GM18858 (cell line): ENCODE data around the gene VN1R2.
"Not testable (repeated sequence)": the region's sequence is repeated elsewhere in the genome, so short reads cannot be mapped to it uniquely, and the experiment has no call there.

ENCODE experiments used
- ATAC-seq: cut with Tn5 transposase; IDR thresholded peaks from one replicate; pipeline ENCODE4 v1.9.1; 2021; ENCODE audit not compliant: unreplicated experiment

The VN1R2 gene, protein sequence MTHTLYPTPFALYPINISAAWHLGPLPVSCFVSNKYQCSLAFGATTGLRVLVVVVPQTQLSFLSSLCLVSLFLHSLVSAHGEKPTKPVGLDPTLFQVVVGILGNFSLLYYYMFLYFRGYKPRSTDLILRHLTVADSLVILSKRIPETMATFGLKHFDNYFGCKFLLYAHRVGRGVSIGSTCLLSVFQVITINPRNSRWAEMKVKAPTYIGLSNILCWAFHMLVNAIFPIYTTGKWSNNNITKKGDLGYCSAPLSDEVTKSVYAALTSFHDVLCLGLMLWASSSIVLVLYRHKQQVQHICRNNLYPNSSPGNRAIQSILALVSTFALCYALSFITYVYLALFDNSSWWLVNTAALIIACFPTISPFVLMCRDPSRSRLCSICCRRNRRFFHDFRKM

DNA sequence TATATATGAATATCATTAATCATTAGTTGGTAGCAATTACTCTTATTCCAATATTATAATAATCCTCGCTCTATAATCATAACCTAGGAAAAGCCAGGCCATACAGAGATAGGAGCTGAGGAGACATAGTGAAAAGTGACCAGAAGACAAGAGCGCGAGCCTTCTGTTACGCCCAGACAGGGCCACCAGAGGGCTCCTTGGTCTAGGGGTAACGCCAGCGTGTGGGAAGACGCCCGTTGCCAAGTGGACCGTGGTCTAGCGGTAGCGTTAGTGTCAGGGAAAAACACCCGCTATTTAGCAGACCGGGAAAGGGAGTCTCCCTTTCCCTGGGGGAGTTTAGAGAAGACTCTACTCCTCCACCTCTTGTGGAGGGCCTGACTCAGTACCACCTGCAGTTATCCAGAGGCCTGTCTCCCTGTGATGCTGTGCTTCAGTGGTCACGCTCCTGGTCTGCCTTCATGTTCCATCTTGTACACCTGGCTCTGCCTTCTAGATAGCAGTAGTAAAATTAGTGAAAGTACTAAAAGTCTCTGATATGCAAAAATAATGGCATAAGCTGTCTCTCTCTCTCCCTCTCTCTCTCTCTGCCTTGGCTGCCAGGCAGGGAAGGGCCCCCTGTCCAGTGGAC lies at the start of gene VN1R2:
TSS of gene VN1R2 (plus strand) at position 578 of the 628 bp plus-strand sequence. CDS start 84 bp downstream, outside the sequence.
- ATAC-seq, result not testable (repeated sequence)

DNA sequence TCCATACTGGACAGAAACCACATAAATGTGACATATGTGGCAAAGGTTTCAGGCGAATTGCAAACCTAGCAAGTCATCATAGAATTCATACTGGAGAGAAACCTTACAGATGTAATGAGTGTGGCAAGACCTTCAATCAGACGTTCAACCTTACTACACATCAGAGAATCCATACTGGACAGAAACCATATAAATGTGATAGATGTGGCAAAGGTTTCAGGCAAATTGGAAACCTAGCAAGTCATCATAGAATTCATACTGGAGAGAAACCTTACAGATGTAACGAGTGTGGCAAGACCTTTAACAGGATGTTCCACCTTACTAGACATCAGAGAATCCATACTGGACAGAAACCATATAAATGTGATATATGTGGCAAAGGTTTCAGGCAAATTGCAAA lies 46.5 kb upstream of the VN1R2 start:
- ATAC-seq, result not testable (repeated sequence)

GRCh38 chr19:53212703-53213320 lies 45.3 kb upstream of the VN1R2 start:
- no peak for ATAC-seq

DNA sequence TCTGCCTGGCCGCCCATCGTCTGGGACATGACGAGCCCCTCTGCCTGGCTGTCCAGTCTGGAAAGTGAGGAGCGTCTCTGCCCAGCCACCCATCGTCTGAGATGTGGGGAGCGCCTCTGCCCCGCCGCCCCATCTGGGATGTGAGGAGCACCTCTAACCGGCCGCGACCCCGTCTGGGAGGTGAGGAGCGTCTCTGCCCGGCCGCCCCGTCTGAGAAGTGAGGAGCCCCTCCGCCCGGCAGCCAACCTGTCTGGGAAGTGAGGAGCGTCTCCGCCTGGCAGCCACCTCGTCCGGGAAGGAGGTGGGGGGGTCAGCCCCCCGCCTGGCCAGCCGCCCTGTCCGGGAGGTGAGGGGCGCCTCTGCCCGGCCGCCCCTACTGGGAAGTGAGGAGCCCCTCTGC lies 35.4 kb upstream of the VN1R2 start:
- not testable (repeated sequence) for ATAC-seq

DNA sequence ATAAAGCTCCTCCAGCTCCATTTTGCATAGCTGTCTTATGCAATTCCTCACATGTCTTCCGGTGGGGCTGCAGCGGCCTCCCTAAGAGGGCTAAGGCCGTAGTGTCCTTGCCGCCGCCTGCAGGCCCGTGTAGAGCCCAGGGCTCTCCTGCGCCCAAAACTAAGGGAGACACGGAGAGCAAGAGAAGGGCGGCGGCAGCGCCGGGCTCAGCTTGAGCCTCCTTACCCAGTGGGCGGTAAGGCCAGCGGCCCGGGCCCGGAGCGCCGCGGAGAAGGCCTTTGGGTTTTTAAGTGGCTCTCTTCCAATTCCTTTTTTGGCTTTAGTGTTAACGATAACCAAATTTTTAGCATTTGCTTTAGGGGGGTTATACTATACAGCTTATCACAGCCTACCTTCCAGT lies 33.5 kb upstream of the VN1R2 start:
- ATAC-seq, result no peak

GRCh38 chr19:53237114-53237777 lies 20.8 kb upstream of the VN1R2 start:
- no peak for ATAC-seq

DNA sequence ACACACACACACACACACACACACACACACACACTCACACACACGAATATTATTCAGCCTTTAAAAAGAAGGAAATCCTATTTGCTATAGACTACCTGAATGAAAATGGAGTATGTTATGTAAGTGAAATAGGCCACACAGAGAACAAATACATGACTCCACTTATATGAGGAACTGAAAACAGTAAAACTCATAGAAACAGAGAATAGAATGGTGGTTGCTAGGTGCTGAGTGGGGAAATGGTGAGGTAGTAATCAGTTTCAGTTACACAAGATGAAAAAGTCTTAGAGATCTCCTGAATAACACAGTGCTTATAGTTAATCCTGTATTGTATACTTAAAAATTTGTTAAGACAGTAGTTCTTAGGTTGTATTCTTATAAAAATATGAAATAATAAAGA lies 11.6 kb upstream of the VN1R2 start:
- ATAC-seq, result no peak

DNA sequence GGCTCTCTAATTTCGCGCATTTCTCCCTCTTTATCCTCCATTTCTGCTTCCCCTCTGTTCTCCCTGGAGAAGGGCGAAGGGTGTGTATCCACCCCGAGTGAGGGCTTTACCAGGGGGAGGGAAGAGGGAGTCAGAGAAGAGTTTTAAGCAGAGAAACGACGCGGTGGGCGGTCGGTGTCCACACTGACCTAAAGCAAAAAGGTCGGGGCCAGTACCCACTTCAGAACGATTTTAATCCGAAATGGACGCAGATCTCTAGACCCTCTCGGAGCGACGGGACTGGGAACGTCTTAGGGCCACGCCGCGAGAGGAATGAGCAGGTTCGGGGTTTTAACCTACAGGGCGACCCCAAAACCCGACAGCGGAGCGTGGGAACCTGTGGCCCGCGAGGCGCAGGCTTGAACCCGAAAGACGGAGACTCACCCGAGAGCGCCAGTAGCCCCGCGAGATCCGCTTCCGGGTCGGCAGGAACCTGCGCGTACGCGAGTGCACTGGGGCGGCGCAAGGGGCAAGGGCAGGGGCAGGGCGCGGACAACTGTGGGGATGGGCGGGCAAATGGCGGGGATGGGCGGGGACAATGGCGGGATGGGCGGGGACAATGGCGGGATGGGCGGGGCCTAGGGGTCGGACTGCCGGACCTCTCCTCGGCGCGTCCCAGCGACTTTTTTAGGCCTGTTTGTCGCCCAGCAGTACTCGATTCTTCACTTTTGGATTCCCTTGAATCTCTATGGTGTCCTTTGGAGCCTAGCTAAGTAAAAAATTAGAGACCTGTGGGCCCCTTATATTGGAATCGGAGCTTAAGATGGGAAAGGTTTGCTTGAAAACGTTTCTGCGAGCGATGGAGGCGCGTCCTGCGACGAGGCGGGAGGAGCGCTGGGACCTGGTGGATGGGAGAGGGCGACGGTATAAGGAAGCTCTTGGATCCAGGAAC lies 3.4 kb upstream of the VN1R2 start, which contains the start of gene ZNF677:
TSS of gene ZNF677 (minus strand) at position 463 of the 931 bp plus-strand sequence. CDS start 3,323 bp downstream, outside the sequence.
- no peak for ATAC-seq

DNA sequence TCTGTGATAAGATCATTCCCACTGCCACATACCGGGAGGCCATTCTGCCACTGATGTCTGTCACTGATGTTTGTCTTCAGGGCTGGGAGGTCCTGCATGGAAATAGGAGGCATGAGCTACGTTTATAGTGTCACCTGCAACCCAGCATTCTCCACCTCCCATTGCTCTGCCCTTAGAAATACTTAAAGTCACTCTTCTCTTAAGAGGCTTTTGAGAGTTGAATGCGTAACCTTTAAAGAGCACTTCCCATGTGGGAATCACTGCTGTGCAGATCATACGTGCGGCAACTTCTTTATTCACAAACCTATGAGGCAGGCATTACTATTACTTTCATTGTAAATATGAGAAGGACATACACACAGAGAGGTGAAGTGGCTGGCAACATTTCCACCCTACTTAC lies 9.5 kb downstream of the VN1R2 start, which contains the start of gene VN1R4:
TSS of gene VN1R4 (minus strand) at position 101 of the 400 bp plus-strand sequence. CDS start at position 43, 58 bp downstream.
- ATAC-seq, result not testable (repeated sequence)

DNA sequence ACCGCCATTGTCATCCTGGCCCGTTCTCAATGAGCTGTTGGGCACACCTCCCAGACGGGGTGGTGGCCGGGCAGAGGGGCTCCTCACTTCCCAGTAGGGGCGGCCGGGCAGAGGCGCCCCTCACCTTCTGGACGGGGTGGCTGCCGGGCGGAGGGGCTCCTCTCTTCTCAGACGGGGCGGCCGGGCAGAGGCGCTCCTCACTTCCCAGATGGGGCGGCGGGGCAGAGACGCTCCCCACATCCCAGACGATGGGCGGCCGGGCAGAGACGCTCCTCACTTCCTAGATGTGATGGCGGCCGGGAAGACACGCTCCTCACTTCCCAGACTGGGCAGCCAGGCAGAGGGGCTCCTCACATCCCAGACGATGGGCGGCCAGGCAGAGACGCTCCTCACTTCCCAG lies 11.8 kb downstream of the VN1R2 start:
- not testable (repeated sequence) for ATAC-seq

DNA sequence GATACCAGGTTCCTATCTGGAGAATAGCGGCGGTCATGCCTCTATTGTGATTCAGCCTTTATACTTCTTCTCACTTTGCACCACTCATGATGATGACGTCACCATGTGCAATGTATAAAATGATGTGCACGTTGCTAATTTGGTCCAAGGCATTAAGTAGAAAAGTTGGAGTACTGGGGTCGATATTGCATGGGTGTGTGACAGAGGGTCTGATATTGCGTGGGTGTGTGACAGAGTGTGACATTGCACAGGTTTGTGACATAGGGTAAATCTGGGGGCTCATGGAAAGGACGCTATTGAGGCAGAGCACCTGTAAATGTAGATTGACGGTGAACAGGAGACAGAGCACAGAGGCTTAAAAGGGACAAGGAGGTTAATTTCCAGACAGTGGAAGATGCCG lies 14.0 kb downstream of the VN1R2 start:
- ATAC-seq, result no peak

DNA sequence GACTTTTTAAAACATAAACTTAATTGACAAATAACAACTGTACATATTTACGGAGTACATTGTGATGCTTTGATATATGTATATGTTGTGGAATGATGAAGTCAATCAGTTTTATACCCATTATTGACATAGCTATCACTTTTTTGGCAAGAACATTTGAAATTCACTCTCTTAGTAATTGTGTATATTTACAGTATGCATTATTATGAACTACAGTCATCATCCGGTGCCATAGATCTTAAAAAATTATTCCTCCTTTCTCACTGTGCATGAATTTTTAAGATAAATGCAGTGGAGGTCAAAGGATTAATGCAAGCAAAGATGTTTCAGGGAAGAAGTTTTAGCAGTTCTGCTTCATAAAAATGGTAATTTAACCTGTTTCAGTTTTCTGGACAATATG lies 17.4 kb downstream of the VN1R2 start:
- no peak for ATAC-seq

- not testable (repeated sequence) for ATAC-seq
These were observed 23.9 kb downstream of the VN1R2 start for GRCh38 chr19:53281947-53282346.

DNA sequence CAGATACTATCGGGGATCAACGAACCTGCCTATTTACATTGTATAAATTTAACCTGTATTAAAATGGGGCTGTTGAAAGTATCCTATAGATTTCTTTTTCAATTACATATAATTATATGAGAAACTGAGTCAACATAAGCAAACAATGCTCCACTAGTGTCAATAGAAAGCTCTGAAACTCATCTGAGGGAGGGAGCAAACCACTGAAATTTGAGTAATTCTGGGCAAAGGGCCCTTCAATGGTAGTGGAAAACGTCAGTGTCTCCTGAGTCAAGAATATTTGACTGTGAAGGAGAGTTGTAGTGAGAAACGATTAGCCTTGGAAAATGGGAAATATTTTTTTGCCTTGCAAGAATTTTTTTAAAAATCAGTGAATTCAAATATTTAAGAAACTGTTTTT lies 27.0 kb downstream of the VN1R2 start:
- ATAC-seq, result no peak

DNA sequence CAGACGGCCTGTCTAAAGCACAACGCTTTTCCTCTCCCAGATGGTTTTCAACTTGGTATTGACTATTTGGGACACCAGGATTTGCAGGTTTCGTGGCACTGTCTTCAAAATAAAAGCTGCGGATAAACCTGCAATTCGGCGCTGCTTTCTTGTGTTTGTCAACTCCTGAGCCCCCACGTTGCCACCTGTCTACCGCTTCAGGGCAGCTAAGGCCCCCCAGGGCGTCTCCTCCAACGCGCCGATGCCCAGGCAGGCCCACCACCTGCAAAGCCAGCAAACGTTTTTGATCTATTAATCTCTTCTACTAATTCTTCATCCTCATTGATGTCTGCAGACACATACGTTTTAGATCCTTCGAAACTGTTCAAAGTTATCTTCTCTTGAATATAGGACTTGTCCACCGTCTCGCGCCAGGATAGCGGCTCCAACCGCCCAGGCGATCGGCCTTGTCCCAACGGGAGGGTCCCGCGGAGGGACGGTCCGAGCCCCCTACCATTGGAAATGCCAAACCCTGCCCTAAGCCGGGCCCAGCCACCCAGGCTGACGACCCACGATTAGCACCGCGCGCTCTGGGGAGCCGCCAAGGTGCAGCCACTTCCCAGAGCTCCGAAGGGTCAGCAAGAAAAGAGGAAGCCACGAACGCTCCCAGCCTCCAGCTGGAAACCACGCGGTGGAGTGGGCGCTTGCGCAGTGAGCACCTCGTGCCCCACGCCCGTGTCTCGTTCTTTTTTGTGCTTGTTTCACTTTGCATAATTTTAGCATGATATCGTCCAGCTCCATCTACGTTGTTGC lies 32.9 kb downstream of the VN1R2 start:
- no peak for ATAC-seq

- ATAC-seq, result no peak
These were observed 36.8 kb downstream of the VN1R2 start for GRCh38 chr19:53294786-53295441.

GRCh38 chr19:53301341-53301740 lies 43.2 kb downstream of the VN1R2 start:
- ATAC-seq, result not testable (repeated sequence)

GRCh38 chr19:53308339-53308811 lies 50.3 kb downstream of the VN1R2 start:
- no peak for ATAC-seq
